GM12878 (cell line): Measurements from ENCODE around the gene ZP2. TPM values are rescaled to one million over a fixed set of nuclear protein-coding genes. Genes with fewer than 3 reads are reported as not detected.

Experiments used
- ATAC-seq: fragments of 200-7000 bp; cut with Tn5 transposase; 3 replicates; pipeline ENCODE4 v1.9.1; 2020; ENCODE audit warnings: mild to moderate bottlenecking, moderate library complexity
- BruUV-seq: library from RNA; stranded (reverse); fragments of 400-500 nt; replicated peaks from 2 replicates; lab custom pipeline; 2021; lab: Mats Ljungman, UMichigan
- CTCF ChIA-PET: fragments of 300-600 bp; sonication (Branson Sonifier 250); formaldehyde crosslinking; extraction: SDS; loops from one replicate; lab custom pipeline; 2021; ENCODE audit warnings: inconsistent platforms; lab: Yijun Ruan, JAX
- POLR2A ChIA-PET: fragments of 350-600 bp; formaldehyde crosslinking; extraction: SDS; loops from one replicate; lab custom pipeline; 2021; ENCODE audit warnings: inconsistent platforms; lab: Charles Lee
- RAD21 ChIA-PET: fragments of 300-600 bp; sonication (Branson Sonifier 250); formaldehyde crosslinking; loops from one replicate; lab custom pipeline; 2023; ENCODE audit warnings: antibody characterized with exemption; ENCODE audit not compliant: unreplicated experiment; lab: Charles Lee
- SMC1A ChIA-PET: fragments of 300-600 bp; sonication (Branson Sonifier 250); formaldehyde crosslinking; loops from one replicate; lab custom pipeline; 2023; ENCODE audit not compliant: unreplicated experiment, uncharacterized antibody; lab: Charles Lee
- DNase-seq: peaks from one replicate; pipeline ENCODE4 v3.0.0-alpha.2; 2011; ENCODE audit warnings: low read depth, low spot score
- FAIRE-seq: peaks from 3 replicates; lab custom pipeline; 2011; peaks lifted over from hg19 to GRCh38; lab: Jason Lieb, UNC
- H2AFZ ChIP-seq: 2 replicates; pipeline ENCODE4 v1.6.0; 2011; ENCODE audit warnings: low read depth, low read length, control low read depth; ENCODE audit not compliant: control insufficient read depth
- H3K27ac ChIP-seq: 2 replicates; pipeline ENCODE4 v1.5.1; 2011; ENCODE audit warnings: control low read depth; ENCODE audit not compliant: control insufficient read depth, insufficient read depth
- H3K27me3 ChIP-seq, 2 experiments: replicated peaks in 1 of 2; 2 replicates each; pipeline versions ENCODE4 v1.6.0 to v1.6.1; 2011; ENCODE audit warnings: low read length in 1 of 2; ENCODE audit not compliant: control insufficient read depth in 2 of 2, insufficient read depth in 2 of 2
- H3K36me3 ChIP-seq, 2 experiments: 2 replicates each; pipeline ENCODE4 v1.5.1; 2011; ENCODE audit warnings: low read length in 1 of 2; ENCODE audit not compliant: control insufficient read depth in 2 of 2, insufficient read depth in 2 of 2
- H3K4me1 ChIP-seq: 2 replicates; pipeline ENCODE4 v1.6.1; 2011; ENCODE audit warnings: mild to moderate bottlenecking, low read length, moderate library complexity, mixed read lengths; ENCODE audit not compliant: control insufficient read depth, insufficient read depth
- H3K4me2 ChIP-seq: 2 replicates; pipeline ENCODE4 v1.6.0; 2011; ENCODE audit warnings: control low read depth; ENCODE audit not compliant: control insufficient read depth, insufficient read depth
- H3K4me3 ChIP-seq: fragments of 200-600 bp; sonication (generic); 2 replicates; pipeline ENCODE4 v1.5.1; 2016
- H3K79me2 ChIP-seq: 2 replicates; pipeline ENCODE4 v1.6.0; 2011; ENCODE audit warnings: low read length; ENCODE audit not compliant: control insufficient read depth, insufficient read depth
- H3K9ac ChIP-seq: 2 replicates; pipeline ENCODE4 v1.8.0; 2011; ENCODE audit warnings: low read length, control low read depth, mixed read lengths; ENCODE audit not compliant: control insufficient read depth, insufficient read depth
- H3K9me3 ChIP-seq: replicated peaks from 3 replicates; pipeline ENCODE4 v1.5.1; 2011; ENCODE audit warnings: mild to moderate bottlenecking, low read length; ENCODE audit not compliant: control insufficient read depth, insufficient read depth
- H4K20me1 ChIP-seq: 2 replicates; pipeline ENCODE4 v1.6.0; 2011; ENCODE audit not compliant: control insufficient read depth, insufficient read depth
- ASH2L ChIP-seq: fragments of 300-600, 200-600 bp; sonication (generic); IDR thresholded peaks from 2 replicates; pipeline ENCODE4 v1.6.1; 2017; ENCODE audit warnings: low read depth, mild to moderate bottlenecking, borderline replicate concordance
- BHLHE40 ChIP-seq, 2 experiments: fragments of 450-650 bp in 1 of 2; IDR thresholded peaks; 2 replicates each; pipeline ENCODE4 v1.6.1; 2011 to 2017; ENCODE audit warnings: low read depth in 2 of 2, borderline replicate concordance in 1 of 2, improper control_type of control experiment in 1 of 2, low read length in 1 of 2, mild to moderate bottlenecking in 1 of 2
- CHD2 ChIP-seq: IDR thresholded peaks from 2 replicates; pipeline ENCODE4 v1.6.1; 2011; ENCODE audit warnings: low read depth, low read length, improper control_type of control experiment, borderline replicate concordance
- ETV6 ChIP-seq, 2 experiments: fragments of 450-650 bp in 1 of 2; IDR thresholded peaks in 1 of 2; conservative IDR thresholded peaks in 1 of 2; 2 replicates each; pipeline ENCODE4 v1.6.1; 2014; ENCODE audit warnings: antibody characterized with exemption in 1 of 2, borderline replicate concordance in 1 of 2, low read depth in 1 of 2, mild to moderate bottlenecking in 1 of 2, moderate library complexity in 1 of 2
- EZH2 ChIP-seq: IDR thresholded peaks from 2 replicates; pipeline ENCODE4 v1.6.1; 2012; ENCODE audit warnings: low read depth, mild to moderate bottlenecking, control low read depth, inconsistent platforms, low read length, borderline replicate concordance; ENCODE audit not compliant: control insufficient read depth
- IKZF2 ChIP-seq, 2 experiments: fragments of 450-650 bp; IDR thresholded peaks; 2 replicates each; pipeline ENCODE4 v1.6.1; 2017; ENCODE audit warnings: mild to moderate bottlenecking in 2 of 2, moderate library complexity in 2 of 2
- JUND ChIP-seq: IDR thresholded peaks from 2 replicates; pipeline ENCODE4 v1.6.1; 2012; ENCODE audit warnings: low read depth, mild to moderate bottlenecking, low read length, improper control_type of control experiment, moderate library complexity
- MXI1 ChIP-seq: fragments of 150-350 bp; IDR thresholded peaks from 2 replicates; pipeline ENCODE4 v1.6.1; 2011; ENCODE audit warnings: low read depth, mild to moderate bottlenecking, inconsistent platforms, low read length, improper control_type of control experiment
- PBX3 ChIP-seq: IDR thresholded peaks from 2 replicates; pipeline ENCODE4 v1.6.1; 2011; ENCODE audit warnings: mild to moderate bottlenecking, low read depth, low read length, moderate library complexity; ENCODE audit not compliant: insufficient replicate concordance
- RUNX3 ChIP-seq: IDR thresholded peaks from 2 replicates; pipeline ENCODE4 v1.6.1; 2012; ENCODE audit warnings: low read length, inconsistent platforms
- SIX5 ChIP-seq: IDR thresholded peaks from 2 replicates; pipeline ENCODE4 v1.6.1; 2011; ENCODE audit warnings: mild to moderate bottlenecking, low read depth, low read length, moderate library complexity; ENCODE audit not compliant: severe bottlenecking
- SMAD1 ChIP-seq: fragments of 450-650 bp; IDR thresholded peaks from 2 replicates; pipeline ENCODE4 v1.6.1; 2018; ENCODE audit warnings: mild to moderate bottlenecking, low read depth; ENCODE audit not compliant: partially characterized antibody
- SMC3 ChIP-seq: IDR thresholded peaks from 2 replicates; pipeline ENCODE4 v1.6.1; 2011; ENCODE audit warnings: low read length, improper control_type of control experiment, borderline replicate concordance
- SREBF1 ChIP-seq: IDR thresholded peaks from 2 replicates; pipeline ENCODE4 v1.6.1; 2012; ENCODE audit warnings: mild to moderate bottlenecking, low read length
- ZBTB40 ChIP-seq: fragments of 450-650 bp; IDR thresholded peaks from 2 replicates; pipeline ENCODE4 v1.6.1; 2016; ENCODE audit warnings: mild to moderate bottlenecking, moderate library complexity, borderline replicate concordance
- ZNF274 ChIP-seq: IDR thresholded peaks from one replicate; pipeline ENCODE4 v1.8.0; 2011; ENCODE audit not compliant: insufficient read length, insufficient read depth
- WGBS: methylation state at CpG from one replicate; pipeline ENCODE4 v1.1.6; 2016; ENCODE audit warnings: low lambda C conversion rate; ENCODE audit not compliant: insufficient replicate concordance, insufficient coverage; ENCODE audit errors: missing lambda C conversion rate; 5-methylcytosine and 5-hydroxymethylcytosine counted together
- in situ Hi-C: fragments of 300-500 bp; cut with MboI; formaldehyde crosslinking; loops from 9 replicates; pipeline ENCODE4 v1.14.3; 2018; ENCODE audit warnings: mixed read lengths
- intact Hi-C: fragments of 100-400 bp; cut with micrococcal nuclease; formaldehyde crosslinking; loops from one replicate; pipeline ENCODE4 v1.14.2; 2022; ENCODE audit not compliant: unreplicated experiment
- polyA plus RNA-seq, 11 experiments: library from polyadenylated mRNA; depleted of rRNA in 4 of 11; unstranded in 6 of 11; stranded (reverse) in 5 of 11; fragments of >200 nt; fragmentation: Nextera tagmentation in 4 of 11; fragmentation: Illumina TruSeq in 1 of 11; extraction: Ambion mirVana in 4 of 11; extraction: Trizol in 1 of 11; gene quantifications; 1 replicate in 1 of 11; 2 replicates in 10 of 11; pipeline versions ENCODE4 v1.2.1 to v1.2.3, GENCODE V29; 2011 to 2016; ENCODE audit warnings: inconsistent platforms in 2 of 11, missing spikeins in 2 of 11, low read depth in 1 of 11
- total RNA-seq, 4 experiments: library from RNA; depleted of rRNA in 3 of 4; stranded (reverse); fragments of >200 nt in 3 of 4; fragmentation: Illumina TruSeq in 1 of 4; extraction: Trizol in 1 of 4; gene quantifications; 2 replicates each; pipeline versions ENCODE4 v1.2.1 to v1.2.3, GENCODE V29; 2013 to 2021
- TF ChIP-seq, protein P1 (sequence below): IDR thresholded peaks from 2 replicates; pipeline ENCODE4 v1.6.1; 2011; ENCODE audit warnings: borderline replicate concordance, low read depth, mild to moderate bottlenecking, moderate library complexity, low read length; ENCODE audit not compliant: insufficient read depth, poor library complexity, severe bottlenecking

Gene ZP2
- total and polyA plus RNA-seq, 10 of the 15 experiments (the other 5 are each of a cell fraction or from before 2014, with no cell fraction given): 0.11 to 0.33 (median 0.16) TPM; not detected in 1

DNA sequence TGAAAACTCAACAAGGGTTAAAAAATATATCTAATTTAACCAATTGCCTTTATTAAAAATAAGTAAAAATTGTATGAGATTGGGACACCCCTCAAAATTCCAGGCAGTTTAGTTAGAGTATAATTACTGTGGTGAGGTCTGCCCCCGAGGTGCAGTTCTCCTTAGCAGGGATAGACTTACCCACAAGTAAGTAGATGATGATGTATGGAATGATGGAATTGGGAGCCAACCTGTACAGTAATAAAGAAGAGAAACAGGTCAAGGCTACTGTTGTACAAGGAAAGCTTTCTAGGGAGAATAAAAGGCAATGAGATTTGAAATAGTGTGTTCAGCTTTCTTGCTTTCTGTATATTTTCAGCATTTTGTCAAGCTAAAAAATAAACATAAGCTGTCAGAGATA lies 51.1 kb downstream of the ZP2 start:
- H3K27me3 ChIP-seq: no peaks in the 10 kb centered on the region
- no peaks in the 10 kb centered on the region for H4K20me1 ChIP-seq
- no peak overlapping the region for H3K4me3 ChIP-seq
- H3K27ac ChIP-seq: no peak overlapping the region
- POLR2A ChIA-PET: interaction anchor here (0.5 to 1.0 kb wide), 4 partner anchors 8 to 1196 kb away, joined by 3 to 5 read pairs (median 4); no protein-coding TSS in a partner anchor
- no peak for DNase-seq
- no peaks in the 10 kb centered on the region; a peak in 1 of 4 replicates for H3K36me3 ChIP-seq
- peaks cover 3% of the 10 kb centered on the region for H3K79me2 ChIP-seq
- in situ Hi-C loops: no loop called here
- FAIRE-seq: no peak
- H3K4me1 ChIP-seq: peaks cover 9% of the 10 kb centered on the region
- peak overlapping the region; percentile 98; the same call in 1 of the 2 replicates for H3K4me2 ChIP-seq
- H3K9me3 ChIP-seq: no peaks in the 10 kb centered on the region
- RAD21 ChIA-PET: interaction anchor here (1.2 to 3.9 kb wide), 4 partner anchors 8 to 400 kb away, joined by 3 to 45 read pairs (median 9); no protein-coding TSS in a partner anchor
- H2AFZ ChIP-seq: no peak overlapping the region
- no peak overlapping the region for H3K9ac ChIP-seq
- no peak for ATAC-seq
- no TSS peak for BruUV-seq
- SMC1A ChIA-PET: interaction anchor here (4.5 to 4.7 kb wide), 3 partner anchors 18 to 141 kb away, joined by 24 to 56 read pairs (median 30); no protein-coding TSS in a partner anchor
- CTCF ChIA-PET: interaction anchor here (0.6 to 7.2 kb wide), 9 partner anchors 9 to 323 kb away, joined by 3 to 90 read pairs (median 4); partner anchors contain the start of gene CRYM
- 48% methylated on average over 1 of the region's 1 CpG for WGBS
- intact Hi-C loops: no loop called here
- no peak for TF ChIP-seq EZH2
- TF ChIP-seq IKZF2 (IDR thresholded peaks at IDR 0.05): no peak
- TF ChIP-seq RUNX3: no peak
- TF ChIP-seq ZBTB40: no peak
- TF ChIP-seq CHD2: no peak
- TF ChIP-seq ETV6 (conservative IDR thresholded peaks at IDR 0.05 in 1 of 2, IDR thresholded peaks at IDR 0.05 in 1 of 2; ENCODE audit: borderline replicate concordance in 1 of 2, low read depth in 1 of 2): no peak
- TF ChIP-seq BHLHE40 (IDR thresholded peaks at IDR 0.05; ENCODE audit: borderline replicate concordance in 1 of 2, low read depth in 2 of 2, low read length in 1 of 2): no peak
- no peak for TF ChIP-seq PBX3
- no peak for TF ChIP-seq SMC3
- no peak for TF ChIP-seq ASH2L
- no peak for TF ChIP-seq JUND
- TF ChIP-seq SREBF1: no peak
- TF ChIP-seq ZNF274: no peak
- TF ChIP-seq SMAD1: no peak
- TF ChIP-seq, protein P1, sequence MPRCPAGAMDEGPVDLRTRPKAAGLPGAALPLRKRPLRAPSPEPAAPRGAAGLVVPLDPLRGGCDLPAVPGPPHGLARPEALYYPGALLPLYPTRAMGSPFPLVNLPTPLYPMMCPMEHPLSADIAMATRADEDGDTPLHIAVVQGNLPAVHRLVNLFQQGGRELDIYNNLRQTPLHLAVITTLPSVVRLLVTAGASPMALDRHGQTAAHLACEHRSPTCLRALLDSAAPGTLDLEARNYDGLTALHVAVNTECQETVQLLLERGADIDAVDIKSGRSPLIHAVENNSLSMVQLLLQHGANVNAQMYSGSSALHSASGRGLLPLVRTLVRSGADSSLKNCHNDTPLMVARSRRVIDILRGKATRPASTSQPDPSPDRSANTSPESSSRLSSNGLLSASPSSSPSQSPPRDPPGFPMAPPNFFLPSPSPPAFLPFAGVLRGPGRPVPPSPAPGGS: no peak
- no peak for TF ChIP-seq MXI1
- no peak for TF ChIP-seq SIX5
